HepG2 (cell line): ENCODE data around the gene PRSS8. TPM values are rescaled to one million over a fixed set of nuclear protein-coding genes. Genes with fewer than 3 reads are reported as not detected.

Source experiments
- ATF6 ChIP-seq: sonication (generic); formaldehyde crosslinking; conservative IDR thresholded peaks from 2 replicates; pipeline ENCODE4 v1.4.0; 2020; ENCODE audit warnings: missing genetic modification reagents
- CEBPB ChIP-seq: IDR thresholded peaks from 2 replicates; pipeline ENCODE4 v1.6.1; 2011; ENCODE audit warnings: low read depth, low read length, improper control_type of control experiment, borderline replicate concordance
- CHD4 ChIP-seq: fragments of 200-600 bp; sonication (generic); IDR thresholded peaks from 2 replicates; pipeline ENCODE4 v1.7.0; 2017; ENCODE audit warnings: mild to moderate bottlenecking, low read length, borderline replicate concordance
- DNMT3B ChIP-seq: conservative IDR thresholded peaks from 2 replicates; pipeline ENCODE4 v1.6.1; 2016; ENCODE audit warnings: missing biosample characterization, control low read depth
- ELF3 ChIP-seq: IDR thresholded peaks from 2 replicates; pipeline ENCODE4 v1.6.1; 2016; ENCODE audit warnings: missing genetic modification reagents, missing compliant biosample characterization
- FOXK2 ChIP-seq: fragments of 450-650 bp; IDR thresholded peaks from 2 replicates; pipeline ENCODE4 v1.6.1; 2016
- HIVEP1 ChIP-seq: sonication (generic); formaldehyde crosslinking; IDR thresholded peaks from 2 replicates; pipeline ENCODE4 v1.4.0; 2020; ENCODE audit warnings: mild to moderate bottlenecking, missing genetic modification reagents
- HNRNPL ChIP-seq: fragments of 200-400 bp; formaldehyde crosslinking; IDR thresholded peaks from 2 replicates; pipeline ENCODE4 v1.6.1; 2017; ENCODE audit warnings: mild to moderate bottlenecking, low read depth, low read length
- HOXA9 ChIP-seq: sonication (generic); formaldehyde crosslinking; IDR thresholded peaks from 2 replicates; pipeline ENCODE4 v1.8.1; 2022; ENCODE audit warnings: missing genetic modification reagents, mild to moderate bottlenecking, moderate library complexity, borderline replicate concordance
- JUNB ChIP-seq: sonication (generic); formaldehyde crosslinking; IDR thresholded peaks from 2 replicates; pipeline ENCODE4 v1.8.0; 2022; ENCODE audit warnings: missing genetic modification reagents, mild to moderate bottlenecking, borderline replicate concordance
- LBX2 ChIP-seq: sonication (generic); formaldehyde crosslinking; IDR thresholded peaks from 2 replicates; pipeline ENCODE4 v1.5.0; 2020; ENCODE audit warnings: missing genetic modification reagents, mild to moderate bottlenecking, borderline replicate concordance
- MLLT10 ChIP-seq: sonication (generic); formaldehyde crosslinking; IDR thresholded peaks from 2 replicates; pipeline ENCODE4 v1.4.0; 2020; ENCODE audit warnings: missing genetic modification reagents
- PHF5A ChIP-seq: IDR thresholded peaks from one replicate; pipeline ENCODE4 v1.6.1; 2018; ENCODE audit warnings: low read depth, missing genetic modification reagents; ENCODE audit not compliant: unreplicated experiment
- POGZ ChIP-seq: sonication (generic); formaldehyde crosslinking; IDR thresholded peaks from 2 replicates; pipeline ENCODE4 v1.4.0; 2020; ENCODE audit warnings: mild to moderate bottlenecking, missing genetic modification reagents
- SAP130 ChIP-seq: IDR thresholded peaks from 2 replicates; pipeline ENCODE4 v1.6.1; 2016; ENCODE audit warnings: low read depth
- SIN3A ChIP-seq: IDR thresholded peaks from 2 replicates; pipeline ENCODE4 v1.6.1; 2011; ENCODE audit warnings: low read depth, mild to moderate bottlenecking, control low read depth, low read length, borderline replicate concordance
- XBP1 ChIP-seq: sonication (generic); formaldehyde crosslinking; IDR thresholded peaks from 2 replicates; pipeline ENCODE4 v1.5.0; 2020; ENCODE audit warnings: missing genetic modification reagents
- YEATS2 ChIP-seq: sonication (generic); formaldehyde crosslinking; IDR thresholded peaks from 2 replicates; pipeline ENCODE4 v1.4.0; 2020; ENCODE audit warnings: missing genetic modification reagents, borderline replicate concordance
- ZFP36L2 ChIP-seq: sonication (generic); formaldehyde crosslinking; IDR thresholded peaks from 2 replicates; pipeline ENCODE4 v1.4.0; 2020; ENCODE audit warnings: missing genetic modification reagents
- ZNF431 ChIP-seq: sonication (generic); formaldehyde crosslinking; IDR thresholded peaks from 2 replicates; pipeline ENCODE4 v1.9.0; 2022; ENCODE audit warnings: missing genetic modification reagents, low read depth, mild to moderate bottlenecking, borderline replicate concordance
- ZNF746 ChIP-seq: sonication (generic); formaldehyde crosslinking; IDR thresholded peaks from 2 replicates; pipeline ENCODE4 v1.8.0; 2022; ENCODE audit warnings: mild to moderate bottlenecking, missing genetic modification reagents
- polyA plus RNA-seq, 8 experiments: library from polyadenylated mRNA; depleted of rRNA in 3 of 8; stranded (reverse) in 7 of 8; unstranded in 1 of 8; fragments of >200 nt; fragmentation: Illumina TruSeq in 4 of 8; extraction: Trizol in 4 of 8; gene quantifications; 2 replicates each; pipeline versions ENCODE4 v1.2.1 to v1.2.3, GENCODE V29; 2011 to 2016; ENCODE audit warnings: low read depth in 4 of 8, missing spikeins in 1 of 8, mixed read lengths in 1 of 8; ENCODE audit not compliant: insufficient read depth in 1 of 8
- total RNA-seq, 5 experiments: library from RNA; depleted of rRNA; stranded (reverse); fragments of >200 nt; fragmentation: Illumina TruSeq; extraction: Trizol; gene quantifications; 2 replicates each; pipeline ENCODE4 v1.2.3, GENCODE V29; 2016; ENCODE audit warnings: low read depth in 1 of 5
- TF ChIP-seq, protein P1 (sequence below): sonication (generic); formaldehyde crosslinking; IDR thresholded peaks from 2 replicates; pipeline ENCODE4 v1.4.0; 2020; ENCODE audit warnings: missing genetic modification reagents
- TF ChIP-seq, protein P2 (sequence below), 2 experiments: fragments of 450-650 bp in 1 of 2; sonication (generic) in 1 of 2; formaldehyde crosslinking; IDR thresholded peaks; 2 replicates each; pipeline versions ENCODE4 v1.5.0 to v1.8.0; 2020 to 2022; ENCODE audit warnings: mild to moderate bottlenecking in 1 of 2, missing genetic modification reagents in 1 of 2
- TF ChIP-seq, protein P3 (sequence below), 2 experiments: sonication (generic) in 1 of 2; formaldehyde crosslinking in 1 of 2; IDR thresholded peaks; 2 replicates each; pipeline versions ENCODE4 v1.4.0 to v1.6.1; 2018 to 2020; ENCODE audit warnings: missing genetic modification reagents in 2 of 2, borderline replicate concordance in 1 of 2, low read depth in 1 of 2, mild to moderate bottlenecking in 1 of 2, missing biosample characterization in 1 of 2

The PRSS8 gene
- total and polyA plus RNA-seq, 2 of the 13 experiments (the other 11 are each of a cell fraction or from before 2014, with no cell fraction given) = 2.6 to 7.2 TPM

GRCh38 chr16:31105677-31106213 is 29.8 kb downstream of the PRSS8 start (continued):
- TF ChIP-seq, protein P1, sequence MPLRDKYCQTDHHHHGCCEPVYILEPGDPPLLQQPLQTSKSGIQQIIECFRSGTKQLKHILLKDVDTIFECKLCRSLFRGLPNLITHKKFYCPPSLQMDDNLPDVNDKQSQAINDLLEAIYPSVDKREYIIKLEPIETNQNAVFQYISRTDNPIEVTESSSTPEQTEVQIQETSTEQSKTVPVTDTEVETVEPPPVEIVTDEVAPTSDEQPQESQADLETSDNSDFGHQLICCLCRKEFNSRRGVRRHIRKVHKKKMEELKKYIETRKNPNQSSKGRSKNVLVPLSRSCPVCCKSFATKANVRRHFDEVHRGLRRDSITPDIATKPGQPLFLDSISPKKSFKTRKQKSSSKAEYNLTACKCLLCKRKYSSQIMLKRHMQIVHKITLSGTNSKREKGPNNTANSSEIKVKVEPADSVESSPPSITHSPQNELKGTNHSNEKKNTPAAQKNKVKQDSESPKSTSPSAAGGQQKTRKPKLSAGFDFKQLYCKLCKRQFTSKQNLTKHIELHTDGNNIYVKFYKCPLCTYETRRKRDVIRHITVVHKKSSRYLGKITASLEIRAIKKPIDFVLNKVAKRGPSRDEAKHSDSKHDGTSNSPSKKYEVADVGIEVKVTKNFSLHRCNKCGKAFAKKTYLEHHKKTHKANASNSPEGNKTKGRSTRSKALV (CRISPR knock-in tag) = peak; percentile 93
- TF ChIP-seq ZFP36L2 (peak; percentile 91; the same call in 1 of the 2 replicates), ZNF431 (peak; percentile 95), ATF6 (CRISPR knock-in tag) (no peak), HIVEP1 (CRISPR knock-in tag) (peak; percentile 93), PHF5A (peak; percentile 94), FOXK2 (no peak), JUNB (CRISPR knock-in tag) (no peak), POGZ (CRISPR knock-in tag) (peak; percentile 88), HOXA9 (peak; percentile 64), LBX2 (CRISPR knock-in tag) (peak; percentile 91; the same call in 1 of the 2 replicates), CHD4 (no peak), ELF3 (CRISPR knock-in tag) (peak; percentile 90), CEBPB (peak; percentile 51; the same call in 1 of the 2 replicates), SAP130 (CRISPR knock-in tag) (peak; percentile 97), YEATS2 (peak; percentile 89), SIN3A (no peak; the same call in 1 of the 2 replicates), ZNF746 (peak; percentile 94), MLLT10 (CRISPR knock-in tag) (no peak), HNRNPL (peak; percentile 82), XBP1 (CRISPR knock-in tag) (no peak; the same call in 1 of the 2 replicates), DNMT3B (CRISPR knock-in tag) (0 out of 2 replicates have a peak, but pooled peaks have one; percentile 72)
- TF ChIP-seq, protein P2, sequence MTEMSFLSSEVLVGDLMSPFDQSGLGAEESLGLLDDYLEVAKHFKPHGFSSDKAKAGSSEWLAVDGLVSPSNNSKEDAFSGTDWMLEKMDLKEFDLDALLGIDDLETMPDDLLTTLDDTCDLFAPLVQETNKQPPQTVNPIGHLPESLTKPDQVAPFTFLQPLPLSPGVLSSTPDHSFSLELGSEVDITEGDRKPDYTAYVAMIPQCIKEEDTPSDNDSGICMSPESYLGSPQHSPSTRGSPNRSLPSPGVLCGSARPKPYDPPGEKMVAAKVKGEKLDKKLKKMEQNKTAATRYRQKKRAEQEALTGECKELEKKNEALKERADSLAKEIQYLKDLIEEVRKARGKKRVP (CRISPR knock-in tag; IDR thresholded peaks at IDR 0.05) = peak in 1 of 2 experiments; percentile 85; a peak in 2 of 4 replicates
- TF ChIP-seq, protein P3, sequence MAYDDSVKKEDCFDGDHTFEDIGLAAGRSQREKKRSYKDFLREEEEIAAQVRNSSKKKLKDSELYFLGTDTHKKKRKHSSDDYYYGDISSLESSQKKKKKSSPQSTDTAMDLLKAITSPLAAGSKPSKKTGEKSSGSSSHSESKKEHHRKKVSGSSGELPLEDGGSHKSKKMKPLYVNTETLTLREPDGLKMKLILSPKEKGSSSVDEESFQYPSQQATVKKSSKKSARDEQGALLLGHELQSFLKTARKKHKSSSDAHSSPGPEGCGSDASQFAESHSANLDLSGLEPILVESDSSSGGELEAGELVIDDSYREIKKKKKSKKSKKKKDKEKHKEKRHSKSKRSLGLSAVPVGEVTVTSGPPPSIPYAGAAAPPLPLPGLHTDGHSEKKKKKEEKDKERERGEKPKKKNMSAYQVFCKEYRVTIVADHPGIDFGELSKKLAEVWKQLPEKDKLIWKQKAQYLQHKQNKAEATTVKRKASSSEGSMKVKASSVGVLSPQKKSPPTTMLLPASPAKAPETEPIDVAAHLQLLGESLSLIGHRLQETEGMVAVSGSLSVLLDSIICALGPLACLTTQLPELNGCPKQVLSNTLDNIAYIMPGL (CRISPR knock-in tag; IDR thresholded peaks at IDR 0.05; ENCODE audit: borderline replicate concordance in 1 of 2, low read depth in 1 of 2) = peak; percentile 84 to 99
